Right lobe of liver (tissue), 6 donors: ENCODE results near the gene CHN2. TPM values are rescaled to one million over a fixed set of nuclear protein-coding genes. Genes with fewer than 3 reads are reported as not detected.

Experiments used
- ATAC-seq, 4 donors: fragments of 200-7000 bp; cut with Tn5 transposase; one replicate each; pipeline ENCODE4 v1.9.1; 2020; ENCODE audit warnings: mild to moderate bottlenecking in 4 of 4, moderate library complexity in 4 of 4
- DNase-seq, 3 donors: peaks; one replicate each; pipeline ENCODE4 v3.0.0-alpha.2; 2020
- H3K27ac ChIP-seq, 3 donors: fragments of 200-600 bp; one replicate each; pipeline ENCODE4 v1.8.0; 2022
- H3K27me3 ChIP-seq, 2 donors: fragments of 200-600 bp; one replicate each; pipeline ENCODE4 v1.8.0; 2022
- H3K36me3 ChIP-seq, 4 donors: fragments of 200-600 bp; sonication (generic) in 1 of 4; one replicate each; pipeline versions ENCODE4 v1.5.1 to v1.8.0; 2017 to 2022; ENCODE audit warnings: control low read depth in 1 of 4
- H3K4me1 ChIP-seq, 4 donors: fragments of 200-600 bp; sonication (generic) in 1 of 4; one replicate each; pipeline versions ENCODE4 v1.5.1 to v1.8.0; 2017 to 2022; ENCODE audit warnings: control low read depth in 1 of 4
- H3K4me3 ChIP-seq, 3 donors: fragments of 200-600 bp; one replicate each; pipeline ENCODE4 v1.8.0; 2022
- H3K9me3 ChIP-seq, 4 donors: fragments of 200-600 bp; sonication (generic) in 1 of 4; one replicate each; pipeline versions ENCODE4 v1.5.1 to v1.8.0; 2017 to 2022; ENCODE audit warnings: control low read depth in 1 of 4
- POLR2A ChIP-seq: fragments of 450-650 bp; IDR thresholded peaks from one replicate; pipeline ENCODE4 v1.6.1; 2017; ENCODE audit warnings: antibody characterized with exemption, mild to moderate bottlenecking
- WGBS: methylation state at CpG from one replicate; pipeline ENCODE4 v1.1.6; 2018; ENCODE audit warnings: low coverage, low lambda C conversion rate; ENCODE audit not compliant: insufficient coverage; ENCODE audit errors: missing lambda C conversion rate; 5-methylcytosine and 5-hydroxymethylcytosine counted together
- intact Hi-C, 2 donors: fragments of 100-400 bp; cut with DNase I; formaldehyde crosslinking; loops; one replicate each; pipeline versions ENCODE4 v1.11.2 to v1.14.1; 2022
- total RNA-seq, 6 experiments: library from RNA; depleted of rRNA in 2 of 6; stranded (reverse); fragments of >200 nt in 2 of 6; fragmentation: NEBNext Ultra II Directional in 3 of 6; extraction: Animal tissue kit (Norgen Biotek cat#: 25700) in 3 of 6; gene quantifications; one replicate each; pipeline versions ENCODE4 v1.1.0 to v1.2.4, GENCODE V29; 2016 to 2023
- TF ChIP-seq, protein P1 (sequence below), 4 donors: fragments of 200-600 bp in 3 of 4; fragments of 450-650 bp in 1 of 4; IDR thresholded peaks; one replicate each; pipeline versions ENCODE4 v1.5.1 to v1.8.0; 2016 to 2022; ENCODE audit warnings: antibody characterized with exemption in 4 of 4, mild to moderate bottlenecking in 2 of 4
- donor health status: DM: no; HTN: yes; CAD: no.
- donor health status: DM: no; HTN: no; CAD: no.
- donor health status: DM: no; HTN: no; CAD: no.
- donor health status: DM: no; HTN: yes; CAD: no.
- donor health status: DM: no; HTN: yes; CAD: no.

Gene CHN2
- total RNA-seq, 6 experiments from 2014 or later = 20.1 to 57.7 (median 31.5) TPM

DNA sequence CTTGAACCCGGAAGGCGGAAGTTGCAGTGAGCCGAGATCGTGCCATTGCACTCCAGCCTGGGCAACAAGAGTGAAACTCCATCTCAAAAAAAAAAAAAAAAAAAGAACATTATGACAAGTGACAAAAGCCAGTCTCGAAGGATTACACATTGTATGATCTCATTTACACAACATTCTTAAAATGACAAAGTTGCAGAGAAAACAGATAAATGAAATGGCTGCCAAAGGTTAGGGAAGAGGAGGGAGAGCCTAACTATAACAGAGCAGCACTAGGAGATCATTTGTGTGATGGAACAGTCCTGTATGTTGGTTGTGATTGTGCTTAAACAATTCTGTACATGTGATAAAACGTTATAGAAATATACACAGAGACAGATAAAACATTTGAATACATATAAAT lies 32.0 kb upstream of the CHN2 start:
- Histone ChIP-seq H3K27me3 (no peaks in the 10 kb centered on the region), H3K4me3 (no peak overlapping the region), H3K4me1 (no peaks in the 10 kb centered on the region), H3K9me3 (no peaks in the 10 kb centered on the region), H3K36me3 (no peaks in the 10 kb centered on the region), H3K27ac (no peak overlapping the region)
- no peak for ATAC-seq
- DNase-seq = no peak
- intact Hi-C loops = no loop called here
- 53% methylated on average over 4 of the region's 6 CpGs for WGBS
- TF ChIP-seq POLR2A = no peak

DNA sequence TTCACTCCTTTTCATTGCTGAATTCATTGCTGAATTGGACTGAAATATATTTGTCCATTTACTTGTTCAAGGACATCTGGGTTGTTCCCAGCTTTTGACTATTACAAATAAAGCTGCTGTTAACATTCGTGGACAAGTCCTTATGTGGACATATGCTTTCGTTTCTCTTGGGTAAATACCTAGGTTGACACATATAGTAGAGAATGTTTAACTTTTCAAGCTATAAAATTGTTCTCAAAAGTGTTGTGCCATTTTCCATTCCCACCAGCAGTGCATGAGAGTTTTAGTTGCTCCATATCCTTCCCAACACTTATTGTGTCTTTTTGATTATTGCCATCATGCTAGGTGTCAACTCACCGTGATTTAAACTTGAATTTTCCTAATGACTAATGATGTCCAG lies 30.7 kb upstream of the CHN2 start:
- Histone ChIP-seq H3K36me3 (no peaks in the 10 kb centered on the region), H3K9me3 (no peaks in the 10 kb centered on the region), H3K27ac (no peak overlapping the region), H3K27me3 (no peaks in the 10 kb centered on the region), H3K4me1 (no peaks in the 10 kb centered on the region), H3K4me3 (no peak overlapping the region)
- WGBS = 34% methylated on average over 3 of the region's 3 CpGs
- intact Hi-C loops = no loop called here
- DNase-seq (no peak), ATAC-seq (no peak)
- no peak for TF ChIP-seq POLR2A
- TF ChIP-seq, protein P1, sequence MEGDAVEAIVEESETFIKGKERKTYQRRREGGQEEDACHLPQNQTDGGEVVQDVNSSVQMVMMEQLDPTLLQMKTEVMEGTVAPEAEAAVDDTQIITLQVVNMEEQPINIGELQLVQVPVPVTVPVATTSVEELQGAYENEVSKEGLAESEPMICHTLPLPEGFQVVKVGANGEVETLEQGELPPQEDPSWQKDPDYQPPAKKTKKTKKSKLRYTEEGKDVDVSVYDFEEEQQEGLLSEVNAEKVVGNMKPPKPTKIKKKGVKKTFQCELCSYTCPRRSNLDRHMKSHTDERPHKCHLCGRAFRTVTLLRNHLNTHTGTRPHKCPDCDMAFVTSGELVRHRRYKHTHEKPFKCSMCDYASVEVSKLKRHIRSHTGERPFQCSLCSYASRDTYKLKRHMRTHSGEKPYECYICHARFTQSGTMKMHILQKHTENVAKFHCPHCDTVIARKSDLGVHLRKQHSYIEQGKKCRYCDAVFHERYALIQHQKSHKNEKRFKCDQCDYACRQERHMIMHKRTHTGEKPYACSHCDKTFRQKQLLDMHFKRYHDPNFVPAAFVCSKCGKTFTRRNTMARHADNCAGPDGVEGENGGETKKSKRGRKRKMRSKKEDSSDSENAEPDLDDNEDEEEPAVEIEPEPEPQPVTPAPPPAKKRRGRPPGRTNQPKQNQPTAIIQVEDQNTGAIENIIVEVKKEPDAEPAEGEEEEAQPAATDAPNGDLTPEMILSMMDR (IDR thresholded peaks at IDR 0.05) = no peak

- no peak overlapping the region for H3K27ac ChIP-seq
- H3K4me1 ChIP-seq = no peaks in the 10 kb centered on the region
- 100% methylated on average over 1 of the region's 1 CpG for WGBS
- no peaks in the 10 kb centered on the region for H3K27me3 ChIP-seq
- no peaks in the 10 kb centered on the region for H3K36me3 ChIP-seq
- ATAC-seq = no peak
- H3K4me3 ChIP-seq = no peak overlapping the region
- intact Hi-C loops = no loop called here
- DNase-seq = no peak
- H3K9me3 ChIP-seq = no peaks in the 10 kb centered on the region
- TF ChIP-seq POLR2A = no peak
- TF ChIP-seq, protein P1 (IDR thresholded peaks at IDR 0.05) = no peak
Measured at GRCh38 chr7:29167721-29168120, 26.9 kb upstream of the CHN2 start.

- Histone ChIP-seq H3K9me3 (no peaks in the 10 kb centered on the region), H3K27ac (no peak overlapping the region), H3K4me1 (no peaks in the 10 kb centered on the region), H3K27me3 (no peaks in the 10 kb centered on the region), H3K4me3 (no peak overlapping the region), H3K36me3 (no peaks in the 10 kb centered on the region)
- intact Hi-C loops = no loop called here
- TF ChIP-seq, protein P1 (IDR thresholded peaks at IDR 0.05) = no peak
- no peak for TF ChIP-seq POLR2A
- no peak for DNase-seq
- no peak for ATAC-seq
- 79% methylated on average over 7 of the region's 7 CpGs for WGBS
Measured at GRCh38 chr7:29170781-29171180, 23.8 kb upstream of the CHN2 start.

DNA sequence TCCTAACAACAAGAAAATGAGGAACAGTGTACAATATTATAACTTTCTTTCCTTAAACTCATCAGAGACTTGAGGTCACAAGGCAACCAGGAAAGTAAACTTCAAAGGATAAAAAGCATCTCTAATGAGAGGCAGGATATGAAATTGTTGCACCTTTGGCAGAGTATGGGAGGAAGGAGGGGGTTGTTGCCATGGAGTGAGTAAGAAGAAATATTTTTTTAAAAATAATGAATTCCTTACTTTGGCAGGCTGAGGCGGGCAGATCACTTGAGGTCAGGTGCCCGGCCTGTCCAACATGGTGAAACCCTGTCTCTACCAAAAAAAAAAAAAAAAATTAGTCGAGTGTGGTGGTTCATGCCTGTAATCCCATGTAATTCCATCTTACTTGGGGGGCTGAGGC lies 21.1 kb upstream of the CHN2 start:
- ATAC-seq (no peak), DNase-seq (no peak)
- no peaks in the 10 kb centered on the region for H3K27me3 ChIP-seq
- H3K27ac ChIP-seq = no peak overlapping the region
- no peaks in the 10 kb centered on the region for H3K36me3 ChIP-seq
- H3K9me3 ChIP-seq = no peaks in the 10 kb centered on the region
- WGBS = no CpG with 5 or more reads among the region's 3 CpGs
- no peak overlapping the region for H3K4me3 ChIP-seq
- H3K4me1 ChIP-seq = no peaks in the 10 kb centered on the region
- TF ChIP-seq POLR2A = no peak
- TF ChIP-seq, protein P1 (IDR thresholded peaks at IDR 0.05) = no peak
- intact Hi-C loops = no loop called here
